RWPE2 (cell line): ENCODE data around the gene RNF145.

Experiments used
- ATAC-seq: fragments of 200-7000 bp; cut with Tn5 transposase; 3 replicates; pipeline ENCODE4 v1.9.1; 2021; ENCODE audit warnings: low read depth
- DNase-seq: peaks from one replicate; pipeline ENCODE4 v3.0.0-alpha.2; 2020; ENCODE audit warnings: low spot score
- H3K27ac ChIP-seq: fragments of 450-650 bp; 2 replicates; pipeline ENCODE4 v1.5.1; 2017; ENCODE audit warnings: mild to moderate bottlenecking; ENCODE audit not compliant: poor library complexity, severe bottlenecking
- H3K27me3 ChIP-seq: fragments of 250-450 bp; sonication (Bioruptor Pico); 2 replicates; pipeline ENCODE4 v1.5.1; 2021; ENCODE audit warnings: mild to moderate bottlenecking, moderate library complexity; ENCODE audit not compliant: insufficient read depth, poor library complexity, severe bottlenecking
- H3K36me3 ChIP-seq: fragments of 250-450 bp; sonication (Bioruptor Pico); 2 replicates; pipeline ENCODE4 v1.5.1; 2020; ENCODE audit warnings: low read depth, mild to moderate bottlenecking, moderate library complexity
- H3K4me1 ChIP-seq: fragments of 250-450 bp; sonication (Bioruptor Pico); 2 replicates; pipeline ENCODE4 v1.5.1; 2021; ENCODE audit warnings: mild to moderate bottlenecking, moderate library complexity; ENCODE audit not compliant: insufficient read depth, poor library complexity, severe bottlenecking
- H3K4me3 ChIP-seq: fragments of 250-450 bp; sonication (Bioruptor Pico); 2 replicates; pipeline ENCODE4 v1.5.1; 2021; ENCODE audit warnings: mild to moderate bottlenecking, moderate library complexity; ENCODE audit not compliant: severe bottlenecking
- H3K9me3 ChIP-seq: fragments of 250-450 bp; sonication (Bioruptor Pico); 2 replicates; pipeline ENCODE4 v1.5.1; 2021; ENCODE audit warnings: mild to moderate bottlenecking, moderate library complexity; ENCODE audit not compliant: severe bottlenecking
- TF ChIP-seq, protein P1 (sequence below): fragments of 450-650 bp; IDR thresholded peaks from one replicate; pipeline ENCODE4 v1.5.1; 2017; ENCODE audit warnings: mild to moderate bottlenecking, moderate library complexity; ENCODE audit not compliant: poor library complexity, severe bottlenecking

The RNF145 gene

DNA sequence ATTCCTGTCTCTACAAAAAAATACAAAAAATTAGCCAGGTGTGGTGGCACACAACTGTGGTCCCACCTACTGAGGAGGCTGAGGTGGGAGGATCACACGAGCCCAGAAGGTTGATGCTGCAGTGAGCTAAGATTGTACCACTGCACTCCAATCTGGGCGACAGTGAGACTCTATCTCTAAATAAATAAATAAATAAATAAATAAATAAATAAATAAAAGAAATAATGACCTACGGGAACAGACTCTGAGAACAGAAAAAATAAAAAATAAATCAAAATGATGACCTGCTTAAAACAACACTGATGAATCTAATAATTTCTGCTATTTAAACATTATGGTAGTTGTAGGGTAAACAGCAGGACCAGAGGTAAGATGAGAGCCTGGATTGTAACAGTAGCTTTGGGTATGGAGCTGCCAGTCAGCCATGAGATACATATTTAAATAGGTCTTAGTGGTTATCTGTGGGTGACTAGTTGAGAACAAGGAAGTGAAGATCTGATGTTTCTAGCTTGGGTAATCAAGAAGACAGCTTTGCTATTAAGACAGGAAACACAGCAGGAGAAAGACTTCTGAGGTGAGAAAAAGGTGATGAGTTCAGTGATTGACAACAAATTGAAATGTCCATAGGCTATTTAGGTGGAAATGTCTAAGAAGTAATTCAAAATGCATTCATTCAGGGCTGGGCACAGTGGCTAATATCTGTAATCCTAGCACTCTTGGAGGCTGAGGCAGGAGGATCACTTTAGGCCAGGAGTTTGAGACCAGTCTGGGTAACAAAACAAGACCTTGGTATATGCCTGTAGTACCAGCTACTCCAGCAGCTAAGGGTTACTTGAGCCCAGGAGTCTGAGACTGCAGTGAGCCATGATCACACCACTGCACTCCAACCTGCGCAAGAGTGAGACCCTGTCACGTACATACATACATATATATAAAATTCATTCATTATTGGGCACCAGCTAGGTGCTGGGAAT lies 11.0 kb downstream of the RNF145 start:
- TF ChIP-seq, protein P1, sequence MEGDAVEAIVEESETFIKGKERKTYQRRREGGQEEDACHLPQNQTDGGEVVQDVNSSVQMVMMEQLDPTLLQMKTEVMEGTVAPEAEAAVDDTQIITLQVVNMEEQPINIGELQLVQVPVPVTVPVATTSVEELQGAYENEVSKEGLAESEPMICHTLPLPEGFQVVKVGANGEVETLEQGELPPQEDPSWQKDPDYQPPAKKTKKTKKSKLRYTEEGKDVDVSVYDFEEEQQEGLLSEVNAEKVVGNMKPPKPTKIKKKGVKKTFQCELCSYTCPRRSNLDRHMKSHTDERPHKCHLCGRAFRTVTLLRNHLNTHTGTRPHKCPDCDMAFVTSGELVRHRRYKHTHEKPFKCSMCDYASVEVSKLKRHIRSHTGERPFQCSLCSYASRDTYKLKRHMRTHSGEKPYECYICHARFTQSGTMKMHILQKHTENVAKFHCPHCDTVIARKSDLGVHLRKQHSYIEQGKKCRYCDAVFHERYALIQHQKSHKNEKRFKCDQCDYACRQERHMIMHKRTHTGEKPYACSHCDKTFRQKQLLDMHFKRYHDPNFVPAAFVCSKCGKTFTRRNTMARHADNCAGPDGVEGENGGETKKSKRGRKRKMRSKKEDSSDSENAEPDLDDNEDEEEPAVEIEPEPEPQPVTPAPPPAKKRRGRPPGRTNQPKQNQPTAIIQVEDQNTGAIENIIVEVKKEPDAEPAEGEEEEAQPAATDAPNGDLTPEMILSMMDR, result no peak
- Histone ChIP-seq H3K4me3 (no peak overlapping the region), H3K36me3 (peaks cover 99% of the 10 kb centered on the region), H3K4me1 (peaks cover 11% of the 10 kb centered on the region), H3K27ac (no peak overlapping the region), H3K9me3 (no peaks in the 10 kb centered on the region), H3K27me3 (no peaks in the 10 kb centered on the region)
- ATAC-seq (0 out of 3 replicates have a peak, but pooled peaks have one; percentile 12), DNase-seq (no peak)

DNA sequence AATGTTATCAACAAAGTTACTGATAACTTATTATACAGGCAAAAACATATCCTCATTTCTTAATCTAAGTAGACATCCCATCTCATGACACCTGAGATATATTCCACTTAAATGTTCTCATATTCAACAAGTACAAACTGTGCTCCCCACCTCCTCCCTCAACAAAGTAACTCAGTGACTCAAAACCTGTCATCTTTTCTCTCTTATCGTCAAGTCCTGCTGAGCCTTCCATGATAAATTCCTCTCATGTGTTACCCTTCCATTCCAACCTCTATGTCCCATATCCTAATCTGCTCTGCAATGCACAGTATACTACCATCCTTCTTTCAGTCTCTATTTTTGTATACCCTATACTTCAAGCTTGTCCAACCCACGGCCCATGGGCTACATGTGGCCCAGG lies 13.6 kb downstream of the RNF145 start:
- no peak for DNase-seq
- no peak for ATAC-seq
- peaks cover 99% of the 10 kb centered on the region for H3K36me3 ChIP-seq

DNA sequence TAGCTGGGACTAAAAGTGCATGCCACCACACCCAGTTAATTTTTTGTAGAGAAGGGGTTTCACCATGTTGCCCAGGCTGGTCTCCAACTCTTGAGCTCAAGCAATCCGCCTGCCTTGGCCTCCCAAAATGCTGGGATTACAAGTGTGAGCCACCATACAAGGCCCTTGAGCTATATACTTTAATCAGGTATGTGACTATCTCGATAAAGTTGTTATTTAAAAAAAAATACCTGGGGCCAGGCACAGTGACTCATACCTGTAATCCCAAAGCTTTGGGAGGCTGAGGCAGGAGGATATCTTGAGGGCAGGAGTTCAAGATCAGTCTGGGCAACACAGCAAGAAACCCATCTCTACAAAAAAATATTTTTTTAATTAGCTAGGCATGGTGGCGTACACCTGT lies 19.2 kb downstream of the RNF145 start:
- Histone ChIP-seq H3K27me3 (no peaks in the 10 kb centered on the region), H3K36me3 (peaks cover 94% of the 10 kb centered on the region), H3K4me3 (no peak overlapping the region), H3K4me1 (peaks cover 44% of the 10 kb centered on the region), H3K27ac (peak overlapping the region; percentile 95), H3K9me3 (no peaks in the 10 kb centered on the region)
- DNase-seq (no peak), ATAC-seq (no peak)
- TF ChIP-seq, protein P1, result no peak

More for the DNA sequence above, 13.6 kb downstream of the RNF145 start:
- Histone ChIP-seq H3K9me3 (no peaks in the 10 kb centered on the region), H3K27me3 (no peaks in the 10 kb centered on the region), H3K27ac (no peak overlapping the region), H3K4me1 (peaks cover 9% of the 10 kb centered on the region), H3K4me3 (no peak overlapping the region)
- TF ChIP-seq, protein P1, result no peak

DNA sequence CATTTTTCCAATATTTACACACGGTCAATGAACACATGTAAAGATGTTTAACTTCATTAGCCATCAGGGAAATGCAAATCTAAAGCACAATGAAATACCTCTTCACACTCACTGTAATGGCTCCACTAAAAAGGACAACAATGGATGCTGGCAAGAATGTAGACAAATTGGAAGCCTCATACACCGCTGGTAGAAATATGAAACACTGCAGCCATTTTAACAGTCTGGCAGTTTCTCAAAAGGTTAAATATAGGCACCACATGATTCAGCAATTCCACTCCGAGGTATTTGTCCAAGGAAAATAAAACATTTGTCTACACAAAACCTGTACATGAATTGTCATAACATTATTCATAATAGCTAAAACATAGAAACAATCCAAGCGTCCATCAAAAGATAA lies 20.0 kb downstream of the RNF145 start:
- Histone ChIP-seq H3K4me1 (peaks cover 53% of the 10 kb centered on the region), H3K36me3 (peaks cover 92% of the 10 kb centered on the region), H3K27me3 (no peaks in the 10 kb centered on the region), H3K4me3 (no peak overlapping the region), H3K27ac (peak overlapping the region; percentile 95), H3K9me3 (no peaks in the 10 kb centered on the region)
- no peak for ATAC-seq
- TF ChIP-seq, protein P1, result no peak
- no peak for DNase-seq

DNA sequence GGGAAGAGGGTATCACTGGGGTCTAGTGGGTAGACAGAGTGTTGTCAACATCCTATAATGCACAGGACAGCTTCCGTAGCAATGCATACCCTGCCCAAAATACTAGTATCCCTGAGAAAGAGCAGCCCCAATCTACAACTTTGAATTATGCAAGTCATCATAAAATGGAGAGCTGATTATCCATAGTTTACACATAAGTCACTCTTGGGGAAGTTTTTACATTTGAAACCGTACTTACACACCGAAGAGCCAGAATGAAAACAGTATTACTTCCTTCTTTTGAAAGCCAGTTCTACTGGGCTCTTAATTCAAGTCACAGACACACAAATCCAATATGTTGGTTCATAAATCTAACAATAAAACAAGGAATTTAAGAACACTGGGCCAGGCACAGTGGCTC lies 21.6 kb downstream of the RNF145 start:
- DNase-seq (no peak), ATAC-seq (no peak)
- TF ChIP-seq, protein P1, result no peak
- no peak overlapping the region for H3K4me3 ChIP-seq
- H3K4me1 ChIP-seq, result peaks cover 64% of the 10 kb centered on the region
- H3K27ac ChIP-seq, result peak overlapping the region; percentile 95
- H3K9me3 ChIP-seq, result no peaks in the 10 kb centered on the region
- H3K36me3 ChIP-seq, result peaks cover 89% of the 10 kb centered on the region
- no peaks in the 10 kb centered on the region for H3K27me3 ChIP-seq
